ENCODE measurements around the gene FRMPD1. TPM values are rescaled to one million over a fixed set of nuclear protein-coding genes. Genes with fewer than 3 reads are reported as not detected.

The FRMPD1 gene
- total and polyA plus RNA-seq, 2 of the 13 experiments (the other 11 are each of a cell fraction or from before 2014, with no cell fraction given) = not detected

DNA sequence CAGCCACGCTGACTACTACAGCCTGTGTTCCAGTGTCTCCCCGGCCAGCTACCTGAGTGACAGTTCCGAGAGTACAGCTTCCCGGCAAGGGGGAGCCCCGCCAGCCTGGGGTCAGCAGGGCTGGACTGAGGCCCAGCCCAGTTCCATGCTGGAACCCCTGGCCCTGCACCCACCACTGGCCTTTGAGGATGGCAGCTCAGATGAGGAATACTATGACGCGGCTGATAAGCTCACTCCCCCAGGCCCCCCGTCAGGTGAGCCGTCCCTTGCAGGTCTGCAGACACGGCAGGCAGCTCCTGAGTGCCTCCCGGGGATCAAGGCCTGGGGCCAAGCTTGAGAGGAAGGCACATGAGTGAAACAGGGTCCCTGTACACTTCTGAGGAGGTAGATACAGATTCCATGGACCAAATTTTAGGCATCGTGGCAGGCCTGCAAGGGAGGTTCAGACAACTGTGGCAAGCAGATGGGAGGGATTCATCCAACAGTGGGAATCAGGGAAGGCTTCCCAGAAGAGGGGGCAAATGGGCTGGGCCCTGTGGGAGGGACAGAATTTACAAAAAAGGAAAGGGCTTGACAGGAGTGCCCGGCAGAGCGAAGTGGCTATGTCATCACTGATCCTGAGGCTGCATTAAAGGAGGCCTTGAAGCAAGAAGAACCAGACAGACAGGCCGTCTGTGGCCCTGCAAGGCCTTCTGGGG lies 90.0 kb downstream of the FRMPD1 start:
- H3K36me3 ChIP-seq (replicated peaks in 1 of 2; ENCODE audit: control insufficient read depth in 1 of 2, insufficient read depth in 2 of 2, low read length in 2 of 2) = no peaks in the 10 kb centered on the region
- H4K20me1 ChIP-seq (ENCODE audit: insufficient read depth, low read length) = no peaks in the 10 kb centered on the region
- no peak overlapping the region for H3K9ac ChIP-seq (ENCODE audit: insufficient read depth, low read depth, low read length)
- intact Hi-C loops (cut with micrococcal nuclease; ENCODE audit: unreplicated experiment) (no loop called here), in situ Hi-C loops (cut with HindIII; ENCODE audit: extremely low pct_ligation_motif_present, low pct_unique_long_range_greater_than_20kb) (loop anchor here (10.0 to 25.0 kb wide), 2 partner anchors 253 to 624 kb away; partner anchors contain the start of gene POLR1E)
- BruUV-seq (replicated peaks) = no TSS peak
- H3K27ac ChIP-seq (ENCODE audit: extremely low read length, insufficient read depth, low read length) = no peak overlapping the region
- ATAC-seq (peak; percentile 64), DNase-seq (ENCODE audit: low spot score) (no peak), FAIRE-seq (no peak)
- H3K4me3 ChIP-seq (replicated peaks in 1 of 3; ENCODE audit: insufficient read depth in 1 of 3, low read depth in 2 of 3, low read length in 3 of 3) = peak overlapping the region in 1 of 3 experiments; percentile 30; a peak in 1 of 6 replicates
- CTCF ChIA-PET (ENCODE audit: low intra/inter-chr PET ratio, low total read pairs) = no interaction called here
- no peaks in the 10 kb centered on the region for H3K9me3 ChIP-seq (ENCODE audit: low read length)
- peaks cover 0 to 63% of the 10 kb centered on the region in 2 experiments; a peak in 3 of 5 replicates for H3K27me3 ChIP-seq (ENCODE audit: control insufficient read depth in 1 of 2, insufficient read depth in 2 of 2, low read length in 2 of 2)
- H3K4me2 ChIP-seq (ENCODE audit: low read depth, low read length) = peak overlapping the region; percentile 21
- no peaks in the 10 kb centered on the region for H3K4me1 ChIP-seq (ENCODE audit: insufficient read depth, low read length)
- H3K79me2 ChIP-seq (ENCODE audit: insufficient read depth, low read length) = no peaks in the 10 kb centered on the region
- POLR2A ChIA-PET = interaction anchor here (1.3 kb wide), 1 partner anchor 44 kb away, joined by 3 read pairs; the partner anchor contains the start of gene EXOSC3
- 9% methylated on average over 6 of the region's 15 CpGs for WGBS (ENCODE audit: low lambda C conversion rate)
- no peak overlapping the region for H2AFZ ChIP-seq (ENCODE audit: low read length)
- TF ChIP-seq PRPF4 (IDR thresholded peaks at IDR 0.05; ENCODE audit: low read depth, low read length, poor library complexity, severe bottlenecking) (no peak), ZNF83 (CRISPR knock-in tag; IDR thresholded peaks at IDR 0.05; ENCODE audit: borderline replicate concordance) (no peak), SCMH1 (CRISPR knock-in tag; IDR thresholded peaks at IDR 0.05; ENCODE audit: borderline replicate concordance) (no peak), BORCS8-MEF2B (CRISPR knock-in tag; IDR thresholded peaks at IDR 0.05) (no peak), ZFP36L1 (CRISPR knock-in tag; IDR thresholded peaks at IDR 0.05) (no peak), DMAP1 (CRISPR knock-in tag; IDR thresholded peaks at IDR 0.05) (no peak), ZNF614 (CRISPR knock-in tag; IDR thresholded peaks at IDR 0.05; ENCODE audit: borderline replicate concordance) (no peak), ZNF496 (CRISPR knock-in tag; IDR thresholded peaks at IDR 0.05; ENCODE audit: insufficient replicate concordance) (no peak)
- TF ChIP-seq, protein P1, sequence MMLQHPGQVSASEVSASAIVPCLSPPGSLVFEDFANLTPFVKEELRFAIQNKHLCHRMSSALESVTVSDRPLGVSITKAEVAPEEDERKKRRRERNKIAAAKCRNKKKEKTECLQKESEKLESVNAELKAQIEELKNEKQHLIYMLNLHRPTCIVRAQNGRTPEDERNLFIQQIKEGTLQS (CRISPR knock-in tag; IDR thresholded peaks at IDR 0.05) = no peak
- TF ChIP-seq, protein P2, sequence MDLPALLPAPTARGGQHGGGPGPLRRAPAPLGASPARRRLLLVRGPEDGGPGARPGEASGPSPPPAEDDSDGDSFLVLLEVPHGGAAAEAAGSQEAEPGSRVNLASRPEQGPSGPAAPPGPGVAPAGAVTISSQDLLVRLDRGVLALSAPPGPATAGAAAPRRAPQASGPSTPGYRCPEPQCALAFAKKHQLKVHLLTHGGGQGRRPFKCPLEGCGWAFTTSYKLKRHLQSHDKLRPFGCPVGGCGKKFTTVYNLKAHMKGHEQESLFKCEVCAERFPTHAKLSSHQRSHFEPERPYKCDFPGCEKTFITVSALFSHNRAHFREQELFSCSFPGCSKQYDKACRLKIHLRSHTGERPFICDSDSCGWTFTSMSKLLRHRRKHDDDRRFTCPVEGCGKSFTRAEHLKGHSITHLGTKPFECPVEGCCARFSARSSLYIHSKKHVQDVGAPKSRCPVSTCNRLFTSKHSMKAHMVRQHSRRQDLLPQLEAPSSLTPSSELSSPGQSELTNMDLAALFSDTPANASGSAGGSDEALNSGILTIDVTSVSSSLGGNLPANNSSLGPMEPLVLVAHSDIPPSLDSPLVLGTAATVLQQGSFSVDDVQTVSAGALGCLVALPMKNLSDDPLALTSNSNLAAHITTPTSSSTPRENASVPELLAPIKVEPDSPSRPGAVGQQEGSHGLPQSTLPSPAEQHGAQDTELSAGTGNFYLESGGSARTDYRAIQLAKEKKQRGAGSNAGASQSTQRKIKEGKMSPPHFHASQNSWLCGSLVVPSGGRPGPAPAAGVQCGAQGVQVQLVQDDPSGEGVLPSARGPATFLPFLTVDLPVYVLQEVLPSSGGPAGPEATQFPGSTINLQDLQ (CRISPR knock-in tag; IDR thresholded peaks at IDR 0.05) = no peak
- TF ChIP-seq, protein P3, sequence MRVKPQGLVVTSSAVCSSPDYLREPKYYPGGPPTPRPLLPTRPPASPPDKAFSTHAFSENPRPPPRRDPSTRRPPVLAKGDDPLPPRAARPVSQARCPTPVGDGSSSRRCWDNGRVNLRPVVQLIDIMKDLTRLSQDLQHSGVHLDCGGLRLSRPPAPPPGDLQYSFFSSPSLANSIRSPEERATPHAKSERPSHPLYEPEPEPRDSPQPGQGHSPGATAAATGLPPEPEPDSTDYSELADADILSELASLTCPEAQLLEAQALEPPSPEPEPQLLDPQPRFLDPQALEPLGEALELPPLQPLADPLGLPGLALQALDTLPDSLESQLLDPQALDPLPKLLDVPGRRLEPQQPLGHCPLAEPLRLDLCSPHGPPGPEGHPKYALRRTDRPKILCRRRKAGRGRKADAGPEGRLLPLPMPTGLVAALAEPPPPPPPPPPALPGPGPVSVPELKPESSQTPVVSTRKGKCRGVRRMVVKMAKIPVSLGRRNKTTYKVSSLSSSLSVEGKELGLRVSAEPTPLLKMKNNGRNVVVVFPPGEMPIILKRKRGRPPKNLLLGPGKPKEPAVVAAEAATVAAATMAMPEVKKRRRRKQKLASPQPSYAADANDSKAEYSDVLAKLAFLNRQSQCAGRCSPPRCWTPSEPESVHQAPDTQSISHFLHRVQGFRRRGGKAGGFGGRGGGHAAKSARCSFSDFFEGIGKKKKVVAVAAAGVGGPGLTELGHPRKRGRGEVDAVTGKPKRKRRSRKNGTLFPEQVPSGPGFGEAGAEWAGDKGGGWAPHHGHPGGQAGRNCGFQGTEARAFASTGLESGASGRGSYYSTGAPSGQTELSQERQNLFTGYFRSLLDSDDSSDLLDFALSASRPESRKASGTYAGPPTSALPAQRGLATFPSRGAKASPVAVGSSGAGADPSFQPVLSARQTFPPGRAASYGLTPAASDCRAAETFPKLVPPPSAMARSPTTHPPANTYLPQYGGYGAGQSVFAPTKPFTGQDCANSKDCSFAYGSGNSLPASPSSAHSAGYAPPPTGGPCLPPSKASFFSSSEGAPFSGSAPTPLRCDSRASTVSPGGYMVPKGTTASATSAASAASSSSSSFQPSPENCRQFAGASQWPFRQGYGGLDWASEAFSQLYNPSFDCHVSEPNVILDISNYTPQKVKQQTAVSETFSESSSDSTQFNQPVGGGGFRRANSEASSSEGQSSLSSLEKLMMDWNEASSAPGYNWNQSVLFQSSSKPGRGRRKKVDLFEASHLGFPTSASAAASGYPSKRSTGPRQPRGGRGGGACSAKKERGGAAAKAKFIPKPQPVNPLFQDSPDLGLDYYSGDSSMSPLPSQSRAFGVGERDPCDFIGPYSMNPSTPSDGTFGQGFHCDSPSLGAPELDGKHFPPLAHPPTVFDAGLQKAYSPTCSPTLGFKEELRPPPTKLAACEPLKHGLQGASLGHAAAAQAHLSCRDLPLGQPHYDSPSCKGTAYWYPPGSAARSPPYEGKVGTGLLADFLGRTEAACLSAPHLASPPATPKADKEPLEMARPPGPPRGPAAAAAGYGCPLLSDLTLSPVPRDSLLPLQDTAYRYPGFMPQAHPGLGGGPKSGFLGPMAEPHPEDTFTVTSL (CRISPR knock-in tag; IDR thresholded peaks at IDR 0.05; ENCODE audit: borderline replicate concordance) = no peak
- TF ChIP-seq, protein P4, sequence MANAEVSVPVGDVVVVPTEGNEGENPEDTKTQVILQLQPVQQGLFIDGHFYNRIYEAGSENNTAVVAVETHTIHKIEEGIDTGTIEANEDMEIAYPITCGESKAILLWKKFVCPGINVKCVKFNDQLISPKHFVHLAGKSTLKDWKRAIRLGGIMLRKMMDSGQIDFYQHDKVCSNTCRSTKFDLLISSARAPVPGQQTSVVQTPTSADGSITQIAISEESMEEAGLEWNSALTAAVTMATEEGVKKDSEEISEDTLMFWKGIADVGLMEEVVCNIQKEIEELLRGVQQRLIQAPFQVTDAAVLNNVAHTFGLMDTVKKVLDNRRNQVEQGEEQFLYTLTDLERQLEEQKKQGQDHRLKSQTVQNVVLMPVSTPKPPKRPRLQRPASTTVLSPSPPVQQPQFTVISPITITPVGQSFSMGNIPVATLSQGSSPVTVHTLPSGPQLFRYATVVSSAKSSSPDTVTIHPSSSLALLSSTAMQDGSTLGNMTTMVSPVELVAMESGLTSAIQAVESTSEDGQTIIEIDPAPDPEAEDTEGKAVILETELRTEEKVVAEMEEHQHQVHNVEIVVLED (CRISPR knock-in tag; IDR thresholded peaks at IDR 0.05; ENCODE audit: borderline replicate concordance) = no peak

All from HepG2 (cell line).